AG08395 (cell line): Measurements from ENCODE around the gene ANKDD1B.

Experiments used
- DNase-seq: peaks from one replicate; pipeline ENCODE4 v3.0.0; 2012; ENCODE audit warnings: mixed read lengths, low spot score

The ANKDD1B gene

GRCh38 chr5:75707911-75708509 lies 96.8 kb downstream of the ANKDD1B start:
- DNase-seq, result no peak

GRCh38 chr5:75710637-75711036 lies 99.4 kb downstream of the ANKDD1B start:
- no peak for DNase-seq

- no peak for DNase-seq
These were observed 99.9 kb downstream of the ANKDD1B start for GRCh38 chr5:75711151-75711550.

DNA sequence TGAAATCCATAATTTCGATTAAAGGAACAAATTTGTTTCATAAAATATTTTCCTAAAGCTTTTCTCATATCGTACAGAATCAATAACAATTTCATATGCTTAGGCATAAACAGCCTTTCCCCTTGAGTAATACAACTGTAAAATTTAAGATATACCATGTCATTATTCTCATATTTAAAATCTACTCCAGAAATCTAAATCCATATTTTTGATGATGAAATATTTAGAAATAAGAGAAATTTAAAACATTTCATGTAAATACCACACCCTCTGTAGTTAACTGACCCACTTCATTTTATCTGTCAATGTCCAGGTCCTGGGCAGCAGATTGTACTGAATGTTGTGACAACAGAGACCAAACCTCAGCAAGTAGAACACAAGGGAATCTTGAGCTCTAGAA lies 100.8 kb downstream of the ANKDD1B start:
- no peak for DNase-seq

DNA sequence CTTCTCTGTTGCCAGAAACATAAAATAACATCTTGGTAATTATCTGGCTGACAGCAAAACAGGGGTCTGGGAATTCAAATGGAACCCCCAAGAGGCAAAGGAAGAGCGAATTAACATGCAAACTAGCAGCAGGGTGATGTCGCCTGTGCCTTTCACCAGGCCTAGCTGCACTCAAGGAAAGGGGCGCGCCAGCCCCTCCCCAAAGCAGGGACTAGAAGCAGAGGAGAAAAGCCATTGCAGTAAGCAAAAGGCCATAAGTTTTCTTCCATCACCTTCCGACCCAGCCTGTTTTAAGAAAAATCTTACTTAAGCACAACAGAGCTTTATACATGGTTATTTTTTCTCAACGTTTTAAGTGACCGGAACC lies 105.4 kb downstream of the ANKDD1B start:
- DNase-seq, result peak; percentile 2

GRCh38 chr5:75717082-75717922 lies 106.0 kb downstream of the ANKDD1B start, which contains the start of gene POC5:
Gene POC5 (minus strand): TSS chr5:75717437. CDS start chr5:75712937, 4,500 bp downstream.
- DNase-seq, result peak; percentile 98

GRCh38 chr5:75720882-75721281 lies 109.6 kb downstream of the ANKDD1B start:
- no peak for DNase-seq
